IMR-90 (cell line): ENCODE data around the gene PLD2. TPM values are rescaled to one million over a fixed set of nuclear protein-coding genes. Genes with fewer than 3 reads are reported as not detected.
A peak's percentile ranks its signal among the peaks of the same experiment; 100 is the strongest.

Experiments used
- ATAC-seq: fragments of 200-7000 bp; cut with Tn5 transposase; 2 replicates; pipeline ENCODE4 v1.9.1; 2020; ENCODE audit warnings: low read depth, mild to moderate bottlenecking, moderate library complexity
- BruUV-seq: library from RNA; stranded (reverse); fragments of 400-500 nt; replicated peaks from 2 replicates; lab custom pipeline; 2021; lab: Mats Ljungman, UMichigan
- CTCF ChIA-PET: fragments of 300-600 bp; formaldehyde crosslinking; extraction: SDS; loops from one replicate; lab custom pipeline; 2021; ENCODE audit warnings: antibody characterized with exemption; lab: Yijun Ruan, JAX
- POLR2A ChIA-PET: fragments of 300-600 bp; sonication (Branson Sonifier 250); formaldehyde crosslinking; loops from one replicate; lab custom pipeline; 2022; ENCODE audit warnings: antibody characterized with exemption; ENCODE audit not compliant: unreplicated experiment; lab: Charles Lee
- DNase-seq: peaks from one replicate; pipeline ENCODE4 v3.0.0; 2013
- H2AFZ ChIP-seq: replicated peaks from 2 replicates; pipeline ENCODE3; 2013; ENCODE audit warnings: low read length, mild to moderate bottlenecking; ENCODE audit not compliant: poor library complexity
- H2AK5ac ChIP-seq: 2 replicates; pipeline ENCODE4 v1.6.1; 2013; ENCODE audit warnings: low read depth, low read length, inconsistent platforms
- H2AK9ac ChIP-seq: replicated peaks from 2 replicates; pipeline ENCODE3; 2013; ENCODE audit warnings: mild to moderate bottlenecking, low read depth, low read length, moderate library complexity; ENCODE audit not compliant: poor library complexity
- H2BK120ac ChIP-seq: 2 replicates; pipeline ENCODE4 v1.6.1; 2013; ENCODE audit warnings: low read depth, low read length, inconsistent platforms
- H2BK15ac ChIP-seq: 3 replicates; pipeline ENCODE4 v1.6.1; 2013; ENCODE audit warnings: low read depth, low read length, inconsistent platforms
- H2BK20ac ChIP-seq: 2 replicates; pipeline ENCODE4 v1.6.1; 2013; ENCODE audit warnings: low read depth, mild to moderate bottlenecking, inconsistent platforms, low read length, moderate library complexity
- H2BK5ac ChIP-seq: 2 replicates; pipeline ENCODE4 v1.6.1; 2013; ENCODE audit warnings: mild to moderate bottlenecking, low read depth, low read length, inconsistent platforms; ENCODE audit not compliant: poor library complexity, severe bottlenecking
- H3K14ac ChIP-seq: replicated peaks from 2 replicates; pipeline ENCODE4 v1.6.1; 2013; ENCODE audit warnings: low read depth, low read length, inconsistent platforms
- H3K18ac ChIP-seq: 2 replicates; pipeline ENCODE4 v1.6.1; 2013; ENCODE audit warnings: low read depth, low read length, control low read depth
- H3K23ac ChIP-seq: 2 replicates; pipeline ENCODE4 v1.6.1; 2013; ENCODE audit warnings: low read depth, low read length, inconsistent platforms
- H3K27ac ChIP-seq: 2 replicates; pipeline ENCODE4 v1.5.1; 2013; ENCODE audit warnings: mild to moderate bottlenecking, control low read depth, low read length; ENCODE audit not compliant: insufficient read depth
- H3K27me3 ChIP-seq: 2 replicates; pipeline ENCODE4 v1.6.1; 2013; ENCODE audit warnings: low read length; ENCODE audit not compliant: control insufficient read depth, insufficient read depth
- H3K36me3 ChIP-seq: 2 replicates; pipeline ENCODE4 v1.6.1; 2013; ENCODE audit warnings: low read length, mixed read lengths; ENCODE audit not compliant: control insufficient read depth, insufficient read depth
- H3K4ac ChIP-seq: 2 replicates; pipeline ENCODE4 v1.6.1; 2013; ENCODE audit warnings: low read depth, low read length, inconsistent platforms
- H3K4me1 ChIP-seq: 2 replicates; pipeline ENCODE4 v1.6.1; 2013; ENCODE audit warnings: low read length, mixed read lengths; ENCODE audit not compliant: control insufficient read depth, insufficient read depth
- H3K4me2 ChIP-seq: 2 replicates; pipeline ENCODE4 v1.6.1; 2013; ENCODE audit warnings: low read depth, mild to moderate bottlenecking, control low read depth, low read length, moderate library complexity
- H3K4me3 ChIP-seq: 2 replicates; pipeline ENCODE4 v1.5.1; 2013; ENCODE audit warnings: low read depth, mild to moderate bottlenecking, control low read depth, low read length, moderate library complexity; ENCODE audit not compliant: insufficient read depth
- H3K56ac ChIP-seq: 2 replicates; pipeline ENCODE4 v1.6.1; 2013; ENCODE audit warnings: low read length, inconsistent platforms; ENCODE audit not compliant: insufficient read depth; ENCODE audit errors: extremely low read depth
- H3K79me1 ChIP-seq, 2 experiments: 2 replicates each; pipeline ENCODE4 v1.6.1; 2013; ENCODE audit warnings: low read length in 2 of 2, inconsistent platforms in 1 of 2, low read depth in 1 of 2
- H3K9ac ChIP-seq: 2 replicates; pipeline ENCODE4 v1.6.1; 2013; ENCODE audit warnings: low read depth, low read length, control low read depth
- H3K9me1 ChIP-seq: 2 replicates; pipeline ENCODE4 v1.6.1; 2013; ENCODE audit warnings: low read length, inconsistent platforms; ENCODE audit not compliant: insufficient read depth
- H3K9me3 ChIP-seq: 2 replicates; pipeline ENCODE4 v1.6.1; 2013; ENCODE audit warnings: low read length; ENCODE audit not compliant: control insufficient read depth, insufficient read depth
- H4K20me1 ChIP-seq: 2 replicates; pipeline ENCODE4 v1.6.1; 2013; ENCODE audit warnings: low read length, inconsistent platforms; ENCODE audit not compliant: insufficient read depth
- H4K5ac ChIP-seq: 2 replicates; pipeline ENCODE4 v1.6.1; 2013; ENCODE audit warnings: mild to moderate bottlenecking, low read depth, low read length, control low read depth
- H4K8ac ChIP-seq, 2 experiments: 2 replicates each; pipeline ENCODE4 v1.6.1; 2013; ENCODE audit warnings: low read depth in 2 of 2, low read length in 2 of 2, control low read depth in 1 of 2, inconsistent platforms in 1 of 2
- H4K91ac ChIP-seq: 2 replicates; pipeline ENCODE4 v1.6.1; 2013; ENCODE audit warnings: low read depth, low read length, inconsistent platforms; ENCODE audit not compliant: insufficient read depth
- BHLHE40 ChIP-seq: fragments of 150-350 bp; IDR thresholded peaks from 2 replicates; pipeline ENCODE4 v1.6.1; 2016; ENCODE audit warnings: mild to moderate bottlenecking, low read depth, low read length
- CEBPB ChIP-seq: IDR thresholded peaks from 2 replicates; pipeline ENCODE4 v1.6.1; 2012; ENCODE audit warnings: low read depth, low read length, improper control_type of control experiment
- FOS ChIP-seq: fragments of 150-350 bp; IDR thresholded peaks from 2 replicates; pipeline ENCODE4 v1.6.1; 2016; ENCODE audit warnings: low read depth, low read length
- MAFK ChIP-seq: IDR thresholded peaks from 2 replicates; pipeline ENCODE4 v1.6.1; 2012; ENCODE audit warnings: low read depth, low read length, improper control_type of control experiment
- MXI1 ChIP-seq: IDR thresholded peaks from 2 replicates; pipeline ENCODE4 v1.6.1; 2012; ENCODE audit warnings: low read depth, mild to moderate bottlenecking, low read length, moderate library complexity, borderline replicate concordance
- NFE2L2 ChIP-seq: fragments of 150-350 bp; IDR thresholded peaks from 2 replicates; pipeline ENCODE4 v1.6.1; 2016; ENCODE audit warnings: low read depth, mild to moderate bottlenecking, low read length
- POLR2A ChIP-seq: IDR thresholded peaks from 2 replicates; pipeline ENCODE4 v1.6.1; 2012; ENCODE audit warnings: mild to moderate bottlenecking, low read depth, low read length
- RAD21 ChIP-seq: IDR thresholded peaks from 2 replicates; pipeline ENCODE4 v1.6.1; 2012; ENCODE audit warnings: low read length, improper control_type of control experiment
- RCOR1 ChIP-seq: IDR thresholded peaks from 2 replicates; pipeline ENCODE4 v1.6.1; 2012; ENCODE audit warnings: mild to moderate bottlenecking, low read length, improper control_type of control experiment; ENCODE audit not compliant: insufficient replicate concordance
- SMC3 ChIP-seq: fragments of 150-350 bp; IDR thresholded peaks from 2 replicates; pipeline ENCODE4 v1.6.1; 2016; ENCODE audit warnings: low read depth, mild to moderate bottlenecking, antibody characterized with exemption, low read length, moderate library complexity
- USF2 ChIP-seq: fragments of 150-350 bp; IDR thresholded peaks from 2 replicates; pipeline ENCODE4 v1.6.1; 2017; ENCODE audit warnings: mild to moderate bottlenecking, antibody characterized with exemption, low read length, low read depth
- WGBS, 2 experiments: methylation state at CpG; one replicate each; pipeline versions ENCODE4 v1.1.5 to v1.1.7; 2013; ENCODE audit warnings: missing lambda C conversion rate in 2 of 2; ENCODE audit not compliant: insufficient read length in 1 of 2; ENCODE audit errors: extremely low coverage in 2 of 2; 5-methylcytosine and 5-hydroxymethylcytosine counted together
- dilution Hi-C: fragments of 300-500 bp; cut with HindIII; formaldehyde crosslinking; loops from one replicate; pipeline ENCODE4 v1.14.3; 2018; ENCODE audit warnings: low sequenced_read_pairs; ENCODE audit not compliant: unreplicated experiment
- in situ Hi-C: fragments of 300-500 bp; cut with MboI; formaldehyde crosslinking; loops from 3 replicates; pipeline ENCODE4 v1.14.3; 2019; ENCODE audit warnings: low sequenced_read_pairs, inconsistent platforms, mixed read lengths
- intact Hi-C: fragments of 100-400 bp; cut with micrococcal nuclease; formaldehyde crosslinking; loops from 2 replicates; pipeline ENCODE4 v1.10.0; 2022
- polyA plus RNA-seq, 3 experiments: library from polyadenylated mRNA; depleted of rRNA; stranded (reverse); fragments of >200 nt; gene quantifications; 2 replicates each; pipeline ENCODE4 v1.2.3, GENCODE V29; 2012; ENCODE audit warnings: low replicate concordance in 1 of 3
- total RNA-seq: library from RNA; depleted of rRNA; stranded (reverse); fragments of >200 nt; gene quantifications from 2 replicates; pipeline ENCODE4 v1.2.3, GENCODE V29; 2012

The PLD2 gene
- total and polyA plus RNA-seq, 2 of the 4 experiments (the other 2 are of a cell fraction), result 12.5 to 28.0 TPM

GRCh38 chr17:4771519-4772234 lies 35.3 kb upstream of the PLD2 start, which contains the start of gene TM4SF5:
TSS of gene TM4SF5 (plus strand) at chr17:4771886. CDS start at chr17:4771923, 37 bp downstream.
- no peak within 1 kb of the TSS for H3K27ac ChIP-seq
- peaks cover 30% of the 10 kb centered on the region for H3K27me3 ChIP-seq
- in situ Hi-C loops (no loop called here), intact Hi-C loops (loop anchor here (2.0 kb wide), 1 partner anchor 41 kb away; the partner anchor contains the start of gene MED11), dilution Hi-C loops (no loop called here)
- no peak for TF ChIP-seq NFE2L2
- TF ChIP-seq RAD21, result no peak
- TF ChIP-seq USF2, result no peak
- no peak for TF ChIP-seq POLR2A
- TF ChIP-seq RCOR1, result no peak
- TF ChIP-seq CEBPB, result no peak
- no peak for TF ChIP-seq BHLHE40
- no peak for TF ChIP-seq SMC3
- no peak for TF ChIP-seq MAFK
- TF ChIP-seq FOS, result no peak
- no peak for TF ChIP-seq MXI1
- DNase-seq, result no peak
- ChIA-PET POLR2A (no interaction called here), CTCF (no interaction called here)
- H2BK5ac ChIP-seq, result no peak within 1 kb of the TSS
- H3K9me3 ChIP-seq, result no peaks in the 10 kb centered on the region
- no peaks in the 10 kb centered on the region; the same call in 1 of the 2 replicates for H4K20me1 ChIP-seq
- H3K79me1 ChIP-seq, result no peaks in the 10 kb centered on the region
- no peak within 1 kb of the TSS for H3K14ac ChIP-seq
- no peak within 1 kb of the TSS for H4K91ac ChIP-seq
- H2BK120ac ChIP-seq, result no peak within 1 kb of the TSS
- H3K4me2 ChIP-seq, result no peak within 1 kb of the TSS
- no peak within 1 kb of the TSS for H4K8ac ChIP-seq
- H3K23ac ChIP-seq, result no peak within 1 kb of the TSS
- H3K18ac ChIP-seq, result no peak within 1 kb of the TSS
- no peaks in the 10 kb centered on the region for H3K4me1 ChIP-seq
- no peak within 1 kb of the TSS for H2BK15ac ChIP-seq
- H3K9ac ChIP-seq, result no peak within 1 kb of the TSS
- H2AK9ac ChIP-seq, result peak within 1 kb of the TSS; percentile 82
- WGBS, 2 experiments, result 60% methylated on average over 6 of the region's 13 CpGs; no CpG with 5 or more reads in 1 of the 2 experiments
- no TSS peak for BruUV-seq
- no peak for ATAC-seq
- peak within 1 kb of the TSS; percentile 43 for H2AFZ ChIP-seq
- H2AK5ac ChIP-seq, result no peak within 1 kb of the TSS
- no peak within 1 kb of the TSS for H3K4me3 ChIP-seq
- H3K9me1 ChIP-seq, result no peaks in the 10 kb centered on the region
- H3K56ac ChIP-seq, result no peak within 1 kb of the TSS
- no peak within 1 kb of the TSS for H4K5ac ChIP-seq
- no peaks in the 10 kb centered on the region for H3K36me3 ChIP-seq
- no peak within 1 kb of the TSS for H2BK20ac ChIP-seq
- H3K4ac ChIP-seq, result no peak within 1 kb of the TSS
